HEK293 (cell line): ENCODE data around the gene PPP2R2D.

Experiments used
- CTCF ChIA-PET: fragments of 350-600 bp; formaldehyde crosslinking; extraction: SDS; loops from one replicate; lab custom pipeline; 2021; ENCODE audit warnings: antibody characterized with exemption; lab: Yijun Ruan, JAX
- POLR2A ChIA-PET: fragments of 300-600 bp; formaldehyde crosslinking; extraction: SDS; loops from one replicate; lab custom pipeline; 2020; ENCODE audit warnings: antibody characterized with exemption, inconsistent platforms; lab: Yijun Ruan, JAX
- H3K27ac ChIP-seq: fragments of 200-500 bp; sonication (Bioruptor generic); 2 replicates; pipeline ENCODE4 v1.5.1; 2014; ENCODE audit warnings: low read depth, low read length, control low read depth, inconsistent platforms; ENCODE audit errors: extremely low read depth
- H3K36me3 ChIP-seq, 2 experiments: fragments of 200-500 bp in 1 of 2; sonication (Bioruptor generic) in 1 of 2; 1 replicate in 1 of 2; 2 replicates in 1 of 2; pipeline ENCODE4 v1.5.1; 2014 to 2017; ENCODE audit warnings: inconsistent platforms in 2 of 2, low read length in 2 of 2; ENCODE audit not compliant: control insufficient read depth in 2 of 2, insufficient read depth in 1 of 2
- H3K4me1 ChIP-seq: fragments of 200-500 bp; sonication (Bioruptor generic); 2 replicates; pipeline ENCODE4 v1.5.1; 2014; ENCODE audit warnings: mild to moderate bottlenecking, low read length, inconsistent platforms; ENCODE audit not compliant: control insufficient read depth, insufficient read depth
- H3K4me3 ChIP-seq: 2 replicates; pipeline ENCODE4 v1.5.1; 2011; ENCODE audit warnings: low read depth, mild to moderate bottlenecking, control low read depth, low read length, moderate library complexity
- H3K9me3 ChIP-seq: fragments of 200-500 bp; sonication (Bioruptor generic); 2 replicates; pipeline ENCODE4 v1.5.1; 2014; ENCODE audit warnings: low read depth, low read length, inconsistent platforms; ENCODE audit not compliant: control insufficient read depth, insufficient read depth
- HOXC10 ChIP-seq: sonication (generic); formaldehyde crosslinking; IDR thresholded peaks from 2 replicates; pipeline ENCODE4 v1.8.1; 2023; ENCODE audit warnings: mild to moderate bottlenecking, missing genetic modification reagents
- KLF10 ChIP-seq: fragments of 450-650 bp; IDR thresholded peaks from 2 replicates; pipeline ENCODE4 v1.5.1; 2018; ENCODE audit warnings: missing biosample characterization, mild to moderate bottlenecking, missing genetic modification characterization
- OVOL3 ChIP-seq: fragments of 450-650 bp; formaldehyde crosslinking; IDR thresholded peaks from 2 replicates; pipeline ENCODE4 v1.5.1; 2016; ENCODE audit warnings: missing biosample characterization, missing genetic modification characterization
- SALL2 ChIP-seq: fragments of 450-650 bp; formaldehyde crosslinking; IDR thresholded peaks from 2 replicates; pipeline ENCODE4 v1.5.0; 2017; ENCODE audit warnings: missing biosample characterization, mild to moderate bottlenecking, missing genetic modification characterization, borderline replicate concordance
- SP2 ChIP-seq: fragments of 450-650 bp; formaldehyde crosslinking; IDR thresholded peaks from 2 replicates; pipeline ENCODE4 v1.5.1; 2016; ENCODE audit warnings: missing biosample characterization, missing genetic modification characterization
- SP3 ChIP-seq: fragments of 450-650 bp; formaldehyde crosslinking; IDR thresholded peaks from 2 replicates; pipeline ENCODE4 v1.5.1; 2016; ENCODE audit warnings: missing biosample characterization, missing genetic modification characterization
- ZBTB20 ChIP-seq: fragments of 450-650 bp; formaldehyde crosslinking; IDR thresholded peaks from 2 replicates; pipeline ENCODE4 v1.5.1; 2016; ENCODE audit warnings: missing biosample characterization, missing genetic modification characterization
- ZBTB7A ChIP-seq: fragments of 450-650 bp; formaldehyde crosslinking; IDR thresholded peaks from 2 replicates; pipeline ENCODE4 v1.5.1; 2016; ENCODE audit warnings: low read depth, missing biosample characterization, missing genetic modification characterization
- ZFP3 ChIP-seq: fragments of 450-650 bp; formaldehyde crosslinking; IDR thresholded peaks from 2 replicates; pipeline ENCODE4 v1.5.1; 2016; ENCODE audit warnings: low read depth, missing biosample characterization, missing genetic modification characterization
- ZNF140 ChIP-seq: fragments of 450-650 bp; formaldehyde crosslinking; IDR thresholded peaks from 2 replicates; pipeline ENCODE4 v1.5.1; 2016; ENCODE audit warnings: missing biosample characterization, missing genetic modification characterization
- ZNF350 ChIP-seq: fragments of 450-650 bp; formaldehyde crosslinking; IDR thresholded peaks from 2 replicates; pipeline ENCODE4 v1.5.0; 2017; ENCODE audit warnings: missing biosample characterization, mild to moderate bottlenecking, missing genetic modification characterization
- ZNF404 ChIP-seq: fragments of 450-650 bp; formaldehyde crosslinking; IDR thresholded peaks from 2 replicates; pipeline ENCODE4 v1.5.1; 2017; ENCODE audit warnings: missing biosample characterization, missing genetic modification characterization
- ZNF433 ChIP-seq: fragments of 450-650 bp; formaldehyde crosslinking; IDR thresholded peaks from 2 replicates; pipeline ENCODE4 v1.5.1; 2016; ENCODE audit warnings: missing biosample characterization, missing genetic modification characterization, low read depth
- ZNF521 ChIP-seq: fragments of 450-650 bp; formaldehyde crosslinking; IDR thresholded peaks from 2 replicates; pipeline ENCODE4 v1.5.1; 2017; ENCODE audit warnings: missing biosample characterization, mild to moderate bottlenecking, missing genetic modification characterization
- ZNF776 ChIP-seq: fragments of 450-650 bp; formaldehyde crosslinking; IDR thresholded peaks from 2 replicates; pipeline ENCODE4 v1.5.0; 2017; ENCODE audit warnings: missing biosample characterization, missing genetic modification characterization, borderline replicate concordance
- TF ChIP-seq, protein P1 (sequence below): fragments of 450-650 bp; formaldehyde crosslinking; IDR thresholded peaks from 2 replicates; pipeline ENCODE4 v1.5.1; 2016; ENCODE audit warnings: missing biosample characterization, missing genetic modification characterization
- TF ChIP-seq, protein P2 (sequence below): fragments of 450-650 bp; IDR thresholded peaks from 2 replicates; pipeline ENCODE4 v1.5.1; 2018; ENCODE audit warnings: missing biosample characterization, mild to moderate bottlenecking, missing genetic modification characterization
- TF ChIP-seq, protein P3 (sequence below): sonication (generic); formaldehyde crosslinking; IDR thresholded peaks from 2 replicates; pipeline ENCODE4 v1.8.1; 2022; ENCODE audit warnings: mild to moderate bottlenecking, moderate library complexity, missing genetic modification reagents
- TF ChIP-seq, protein P4 (sequence below): fragments of 450-650 bp; formaldehyde crosslinking; optimal IDR thresholded peaks from 2 replicates; pipeline ENCODE3; 2016; ENCODE audit warnings: missing biosample characterization, mild to moderate bottlenecking, missing genetic modification characterization
- TF ChIP-seq, protein P5 (sequence below): fragments of 450-650 bp; formaldehyde crosslinking; IDR thresholded peaks from 2 replicates; pipeline ENCODE4 v1.5.1; 2016; ENCODE audit warnings: missing biosample characterization, missing genetic modification characterization, borderline replicate concordance
- TF ChIP-seq, protein P6 (sequence below): fragments of 450-650 bp; formaldehyde crosslinking; IDR thresholded peaks from 2 replicates; pipeline ENCODE4 v1.5.1; 2016; ENCODE audit warnings: missing biosample characterization, missing genetic modification characterization, borderline replicate concordance

Gene PPP2R2D

DNA sequence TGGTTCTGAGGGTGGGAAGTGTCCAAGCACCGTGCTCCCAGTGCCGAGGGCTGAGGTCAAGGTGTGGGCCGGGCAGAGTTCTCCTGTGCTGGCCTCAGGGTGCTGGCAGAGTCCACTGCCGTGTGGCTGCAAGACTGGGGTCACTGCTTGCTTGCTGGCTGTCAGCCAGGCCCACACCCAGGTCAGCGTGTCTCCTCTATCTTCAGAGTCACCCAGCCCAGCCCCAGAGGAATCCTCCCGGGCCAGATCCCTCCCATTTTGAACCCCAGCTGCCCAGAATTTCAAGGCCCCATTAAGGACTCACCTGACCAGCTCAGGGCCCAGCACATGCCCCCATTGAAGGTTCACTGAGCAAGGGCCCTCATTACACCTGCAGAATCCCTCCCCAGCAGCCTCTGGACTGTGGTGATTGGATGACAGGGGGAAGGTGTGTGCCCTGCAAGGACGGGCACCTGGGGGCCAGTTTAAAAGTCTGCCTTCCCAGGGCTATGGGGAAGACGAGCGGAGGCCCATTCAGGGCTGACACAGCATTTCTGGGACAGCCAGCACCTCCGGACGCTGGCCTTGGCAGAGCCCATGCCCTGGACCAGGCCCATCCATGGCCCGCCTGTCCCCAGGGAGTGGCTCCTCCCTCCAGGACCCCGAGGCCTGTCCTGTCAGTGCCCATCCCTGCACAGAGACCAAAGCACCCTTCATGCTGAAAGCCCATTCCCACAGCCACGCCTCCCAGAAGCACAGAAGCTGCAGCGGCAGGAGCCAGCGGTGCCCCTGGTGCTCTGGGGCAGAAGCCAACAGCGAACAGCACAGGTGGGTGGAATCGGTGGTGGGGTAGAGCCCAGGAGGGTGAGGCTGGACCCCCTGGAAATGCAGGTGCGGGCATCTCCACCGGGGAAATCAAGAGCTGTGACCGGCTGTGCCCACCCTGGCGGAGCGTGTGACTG is 45.1 kb upstream of the PPP2R2D start (continued):
- TF ChIP-seq ZBTB20 (no peak), ZBTB7A (no peak), SALL2 (tag by site-specific recombination) (no peak), ZNF521 (tag by site-specific recombination) (no peak), ZNF350 (tag by site-specific recombination) (no peak), KLF10 (tag by site-specific recombination) (no peak), ZFP3 (tag by site-specific recombination) (no peak), SP3 (tag by site-specific recombination) (no peak), OVOL3 (tag by site-specific recombination) (no peak)
- TF ChIP-seq, protein P1, sequence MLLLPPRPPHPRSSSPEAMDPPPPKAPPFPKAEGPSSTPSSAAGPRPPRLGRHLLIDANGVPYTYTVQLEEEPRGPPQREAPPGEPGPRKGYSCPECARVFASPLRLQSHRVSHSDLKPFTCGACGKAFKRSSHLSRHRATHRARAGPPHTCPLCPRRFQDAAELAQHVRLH (tag by site-specific recombination): no peak
- TF ChIP-seq, protein P2, sequence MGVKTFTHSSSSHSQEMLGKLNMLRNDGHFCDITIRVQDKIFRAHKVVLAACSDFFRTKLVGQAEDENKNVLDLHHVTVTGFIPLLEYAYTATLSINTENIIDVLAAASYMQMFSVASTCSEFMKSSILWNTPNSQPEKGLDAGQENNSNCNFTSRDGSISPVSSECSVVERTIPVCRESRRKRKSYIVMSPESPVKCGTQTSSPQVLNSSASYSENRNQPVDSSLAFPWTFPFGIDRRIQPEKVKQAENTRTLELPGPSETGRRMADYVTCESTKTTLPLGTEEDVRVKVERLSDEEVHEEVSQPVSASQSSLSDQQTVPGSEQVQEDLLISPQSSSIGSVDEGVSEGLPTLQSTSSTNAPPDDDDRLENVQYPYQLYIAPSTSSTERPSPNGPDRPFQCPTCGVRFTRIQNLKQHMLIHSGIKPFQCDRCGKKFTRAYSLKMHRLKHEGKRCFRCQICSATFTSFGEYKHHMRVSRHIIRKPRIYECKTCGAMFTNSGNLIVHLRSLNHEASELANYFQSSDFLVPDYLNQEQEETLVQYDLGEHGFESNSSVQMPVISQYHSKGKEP (tag by site-specific recombination): no peak
- TF ChIP-seq, protein P3, sequence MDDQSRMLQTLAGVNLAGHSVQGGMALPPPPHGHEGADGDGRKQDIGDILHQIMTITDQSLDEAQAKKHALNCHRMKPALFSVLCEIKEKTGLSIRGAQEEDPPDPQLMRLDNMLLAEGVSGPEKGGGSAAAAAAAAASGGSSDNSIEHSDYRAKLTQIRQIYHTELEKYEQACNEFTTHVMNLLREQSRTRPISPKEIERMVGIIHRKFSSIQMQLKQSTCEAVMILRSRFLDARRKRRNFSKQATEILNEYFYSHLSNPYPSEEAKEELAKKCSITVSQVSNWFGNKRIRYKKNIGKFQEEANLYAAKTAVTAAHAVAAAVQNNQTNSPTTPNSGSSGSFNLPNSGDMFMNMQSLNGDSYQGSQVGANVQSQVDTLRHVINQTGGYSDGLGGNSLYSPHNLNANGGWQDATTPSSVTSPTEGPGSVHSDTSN: no peak
- TF ChIP-seq, protein P4, sequence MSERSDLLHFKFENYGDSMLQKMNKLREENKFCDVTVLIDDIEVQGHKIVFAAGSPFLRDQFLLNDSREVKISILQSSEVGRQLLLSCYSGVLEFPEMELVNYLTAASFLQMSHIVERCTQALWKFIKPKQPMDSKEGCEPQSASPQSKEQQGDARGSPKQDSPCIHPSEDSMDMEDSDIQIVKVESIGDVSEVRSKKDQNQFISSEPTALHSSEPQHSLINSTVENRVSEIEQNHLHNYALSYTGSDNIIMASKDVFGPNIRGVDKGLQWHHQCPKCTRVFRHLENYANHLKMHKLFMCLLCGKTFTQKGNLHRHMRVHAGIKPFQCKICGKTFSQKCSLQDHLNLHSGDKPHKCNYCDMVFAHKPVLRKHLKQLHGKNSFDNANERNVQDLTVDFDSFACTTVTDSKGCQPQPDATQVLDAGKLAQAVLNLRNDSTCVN (tag by site-specific recombination): no peak

DNA sequence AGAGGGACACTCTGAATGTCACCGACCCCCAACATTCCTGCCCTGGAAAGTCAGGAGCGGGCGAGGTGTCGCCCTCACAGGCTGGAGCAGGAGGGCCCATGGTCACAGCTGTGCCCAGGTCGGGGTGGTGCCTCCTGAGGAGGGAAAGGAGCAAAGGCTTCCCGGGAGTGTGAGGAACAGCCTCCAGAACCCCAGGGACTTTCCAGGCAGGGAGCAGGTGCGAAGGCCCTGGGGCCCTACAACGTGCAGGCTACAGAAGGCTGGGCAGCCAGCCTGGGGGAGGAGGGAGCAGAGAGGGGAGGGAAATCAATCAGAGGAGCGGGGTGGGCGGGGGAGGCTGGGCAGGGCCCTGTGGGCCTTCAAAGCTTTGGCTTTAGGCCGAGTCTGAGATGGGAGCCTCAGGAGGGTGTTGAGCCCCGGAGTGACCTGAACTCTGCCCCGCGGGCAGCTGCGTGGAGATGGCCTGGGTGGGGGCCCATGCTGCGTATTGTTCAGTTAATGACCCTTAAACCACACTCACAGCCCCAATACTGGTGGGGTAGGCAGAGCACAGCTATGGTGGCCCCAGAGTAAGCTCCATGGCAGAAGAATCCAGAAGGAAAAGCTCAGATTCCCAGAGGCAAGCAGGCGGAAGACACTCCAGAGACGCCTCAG is 44.2 kb upstream of the PPP2R2D start:
- POLR2A ChIA-PET: no interaction called here
- Histone ChIP-seq H3K27ac (no peak overlapping the region), H3K36me3 (no peaks in the 10 kb centered on the region), H3K4me3 (no peak overlapping the region), H3K9me3 (no peaks in the 10 kb centered on the region), H3K4me1 (no peaks in the 10 kb centered on the region)
- CTCF ChIA-PET: interaction anchor here (1.0 kb wide), 1 partner anchor 18 kb away, joined by 4 read pairs; no protein-coding TSS in a partner anchor
- TF ChIP-seq ZNF404 (no peak), SP2 (tag by site-specific recombination) (no peak), ZNF140 (tag by site-specific recombination) (no peak), HOXC10 (CRISPR knock-in tag) (no peak), ZNF776 (tag by site-specific recombination) (no peak), ZNF433 (no peak)
- TF ChIP-seq, protein P5, sequence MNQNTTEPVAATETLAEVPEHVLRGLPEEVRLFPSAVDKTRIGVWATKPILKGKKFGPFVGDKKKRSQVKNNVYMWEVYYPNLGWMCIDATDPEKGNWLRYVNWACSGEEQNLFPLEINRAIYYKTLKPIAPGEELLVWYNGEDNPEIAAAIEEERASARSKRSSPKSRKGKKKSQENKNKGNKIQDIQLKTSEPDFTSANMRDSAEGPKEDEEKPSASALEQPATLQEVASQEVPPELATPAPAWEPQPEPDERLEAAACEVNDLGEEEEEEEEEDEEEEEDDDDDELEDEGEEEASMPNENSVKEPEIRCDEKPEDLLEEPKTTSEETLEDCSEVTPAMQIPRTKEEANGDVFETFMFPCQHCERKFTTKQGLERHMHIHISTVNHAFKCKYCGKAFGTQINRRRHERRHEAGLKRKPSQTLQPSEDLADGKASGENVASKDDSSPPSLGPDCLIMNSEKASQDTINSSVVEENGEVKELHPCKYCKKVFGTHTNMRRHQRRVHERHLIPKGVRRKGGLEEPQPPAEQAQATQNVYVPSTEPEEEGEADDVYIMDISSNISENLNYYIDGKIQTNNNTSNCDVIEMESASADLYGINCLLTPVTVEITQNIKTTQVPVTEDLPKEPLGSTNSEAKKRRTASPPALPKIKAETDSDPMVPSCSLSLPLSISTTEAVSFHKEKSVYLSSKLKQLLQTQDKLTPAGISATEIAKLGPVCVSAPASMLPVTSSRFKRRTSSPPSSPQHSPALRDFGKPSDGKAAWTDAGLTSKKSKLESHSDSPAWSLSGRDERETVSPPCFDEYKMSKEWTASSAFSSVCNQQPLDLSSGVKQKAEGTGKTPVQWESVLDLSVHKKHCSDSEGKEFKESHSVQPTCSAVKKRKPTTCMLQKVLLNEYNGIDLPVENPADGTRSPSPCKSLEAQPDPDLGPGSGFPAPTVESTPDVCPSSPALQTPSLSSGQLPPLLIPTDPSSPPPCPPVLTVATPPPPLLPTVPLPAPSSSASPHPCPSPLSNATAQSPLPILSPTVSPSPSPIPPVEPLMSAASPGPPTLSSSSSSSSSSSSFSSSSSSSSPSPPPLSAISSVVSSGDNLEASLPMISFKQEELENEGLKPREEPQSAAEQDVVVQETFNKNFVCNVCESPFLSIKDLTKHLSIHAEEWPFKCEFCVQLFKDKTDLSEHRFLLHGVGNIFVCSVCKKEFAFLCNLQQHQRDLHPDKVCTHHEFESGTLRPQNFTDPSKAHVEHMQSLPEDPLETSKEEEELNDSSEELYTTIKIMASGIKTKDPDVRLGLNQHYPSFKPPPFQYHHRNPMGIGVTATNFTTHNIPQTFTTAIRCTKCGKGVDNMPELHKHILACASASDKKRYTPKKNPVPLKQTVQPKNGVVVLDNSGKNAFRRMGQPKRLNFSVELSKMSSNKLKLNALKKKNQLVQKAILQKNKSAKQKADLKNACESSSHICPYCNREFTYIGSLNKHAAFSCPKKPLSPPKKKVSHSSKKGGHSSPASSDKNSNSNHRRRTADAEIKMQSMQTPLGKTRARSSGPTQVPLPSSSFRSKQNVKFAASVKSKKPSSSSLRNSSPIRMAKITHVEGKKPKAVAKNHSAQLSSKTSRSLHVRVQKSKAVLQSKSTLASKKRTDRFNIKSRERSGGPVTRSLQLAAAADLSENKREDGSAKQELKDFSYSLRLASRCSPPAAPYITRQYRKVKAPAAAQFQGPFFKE (tag by site-specific recombination): no peak
- TF ChIP-seq, protein P6, sequence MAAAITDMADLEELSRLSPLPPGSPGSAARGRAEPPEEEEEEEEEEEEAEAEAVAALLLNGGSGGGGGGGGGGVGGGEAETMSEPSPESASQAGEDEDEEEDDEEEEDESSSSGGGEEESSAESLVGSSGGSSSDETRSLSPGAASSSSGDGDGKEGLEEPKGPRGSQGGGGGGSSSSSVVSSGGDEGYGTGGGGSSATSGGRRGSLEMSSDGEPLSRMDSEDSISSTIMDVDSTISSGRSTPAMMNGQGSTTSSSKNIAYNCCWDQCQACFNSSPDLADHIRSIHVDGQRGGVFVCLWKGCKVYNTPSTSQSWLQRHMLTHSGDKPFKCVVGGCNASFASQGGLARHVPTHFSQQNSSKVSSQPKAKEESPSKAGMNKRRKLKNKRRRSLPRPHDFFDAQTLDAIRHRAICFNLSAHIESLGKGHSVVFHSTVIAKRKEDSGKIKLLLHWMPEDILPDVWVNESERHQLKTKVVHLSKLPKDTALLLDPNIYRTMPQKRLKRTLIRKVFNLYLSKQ (tag by site-specific recombination): no peak
